Body of pancreas (tissue), 4 donors: ENCODE measurements around the gene CEP250. TPM values are rescaled to one million over a fixed set of nuclear protein-coding genes. Genes with fewer than 3 reads are reported as not detected.
A peak's percentile ranks its signal among the peaks of the same experiment; 100 is the strongest.

Experiments used
- ATAC-seq: fragments of 150-250 bp; one replicate; pipeline ENCODE4 v1.9.1; 2016
- DNase-seq, 4 donors: peaks; one replicate each; pipeline ENCODE4 v3.0.0-alpha.2; 2019
- H3K27ac ChIP-seq, 4 donors: fragments of 200-600 bp; sonication (generic); 1 replicate in 3 of 4; 2 replicates in 1 of 4; pipeline versions ENCODE4 v1.5.1 to v1.6.1; 2016 to 2019; ENCODE audit warnings: mild to moderate bottlenecking in 1 of 4, mixed read lengths in 1 of 4, moderate library complexity in 1 of 4
- H3K27me3 ChIP-seq, 2 donors: fragments of 200-600 bp; sonication (generic); one replicate each; pipeline ENCODE4 v1.6.0; 2016; ENCODE audit warnings: mild to moderate bottlenecking in 1 of 2
- H3K36me3 ChIP-seq, 2 donors: fragments of 200-600 bp; sonication (generic); replicated peaks in 1 of 2; 2 replicates each; pipeline ENCODE4 v1.5.1; 2016; ENCODE audit warnings: low read depth in 2 of 2; ENCODE audit not compliant: insufficient read depth in 1 of 2
- H3K4me1 ChIP-seq: fragments of 200-600 bp; sonication (generic); one replicate; pipeline ENCODE4 v1.6.0; 2016
- H3K4me3 ChIP-seq, 2 donors: fragments of 200-600 bp; sonication (generic); 1 replicate in 1 of 2; 2 replicates in 1 of 2; pipeline ENCODE4 v1.5.1; 2016 to 2019
- H3K9me3 ChIP-seq, 3 donors: fragments of 200-600 bp; sonication (generic); 1 replicate in 2 of 3; 2 replicates in 1 of 3; pipeline ENCODE4 v1.5.1; 2016
- POLR2A ChIP-seq, 3 donors: fragments of 450-650 bp; IDR thresholded peaks; one replicate each; pipeline ENCODE4 v1.6.1; 2016; ENCODE audit warnings: antibody characterized with exemption in 3 of 3, mild to moderate bottlenecking in 2 of 3
- WGBS, 2 donors: methylation state at CpG; one replicate each; pipeline ENCODE4 v1.1.5; 2017; 5-methylcytosine and 5-hydroxymethylcytosine counted together
- intact Hi-C: fragments of 100-400 bp; cut with DNase I; formaldehyde crosslinking; loops from one replicate; pipeline ENCODE4 v1.15.1; 2023
- total RNA-seq, 2 donors: library from RNA; depleted of rRNA; stranded (reverse); fragments of >200 nt; gene quantifications; one replicate each; pipeline ENCODE4 v1.1.0, GENCODE V29; 2016
- TF ChIP-seq, protein P1 (sequence below), 7 experiments: fragments of 450-650 bp in 4 of 7; fragments of 200-600 bp in 3 of 7; sonication (generic) in 3 of 7; IDR thresholded peaks; one replicate each; pipeline ENCODE4 v1.5.1; 2016 to 2019; ENCODE audit warnings: antibody characterized with exemption in 7 of 7

CEP250 gene
- total RNA-seq, 2 donors from 2014 or later: 7.8 to 27.0 TPM

DNA sequence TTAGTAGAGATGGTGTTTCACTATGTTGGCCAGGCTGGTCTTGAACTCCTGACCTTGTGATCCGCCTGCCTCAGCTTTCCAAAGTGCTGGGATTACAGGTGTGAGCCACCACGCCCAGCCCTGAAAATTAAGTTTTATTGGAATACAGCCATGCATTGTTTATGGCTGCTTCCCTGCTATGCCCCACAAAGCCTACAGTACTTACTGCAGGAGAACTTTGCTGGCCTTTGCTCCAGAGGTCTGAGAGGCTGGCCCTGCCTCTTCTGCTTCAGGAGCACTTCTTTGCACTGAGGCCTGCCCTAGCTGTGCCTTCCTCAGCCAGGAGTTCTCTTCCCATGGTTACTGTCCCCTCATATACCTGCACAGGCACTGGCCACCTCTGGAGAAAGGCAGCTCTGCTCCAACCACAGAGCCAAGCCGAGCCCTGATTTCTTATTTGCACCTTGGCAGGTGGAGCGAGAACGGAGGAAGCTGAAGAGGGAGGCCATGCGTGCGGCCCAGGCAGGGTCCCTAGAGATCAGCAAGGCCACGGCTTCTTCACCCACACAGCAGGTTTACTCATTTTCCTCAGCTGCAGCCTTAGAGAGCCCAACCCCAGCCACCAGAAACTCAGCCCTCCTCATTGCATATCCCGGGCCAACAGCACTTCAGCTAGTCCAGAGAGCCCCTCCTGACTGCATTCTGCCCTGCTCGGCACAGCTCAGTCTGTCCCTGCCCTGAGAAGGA lies 53.3 kb downstream of the CEP250 start:
- intact Hi-C loops: no loop called here
- Histone ChIP-seq H3K4me3 (no peak overlapping the region), H3K9me3 (no peaks in the 10 kb centered on the region), H3K27me3 (no peaks in the 10 kb centered on the region), H3K36me3 (peaks cover 0 to 12% of the 10 kb centered on the region in 2 donors), H3K4me1 (no peaks in the 10 kb centered on the region), H3K27ac (no peak overlapping the region)
- 83 to 93% methylated on average over 2 to 10 of the region's 10 CpGs for WGBS, 2 donors
- TF ChIP-seq POLR2A (IDR thresholded peaks at IDR 0.05): no peak
- TF ChIP-seq, protein P1, sequence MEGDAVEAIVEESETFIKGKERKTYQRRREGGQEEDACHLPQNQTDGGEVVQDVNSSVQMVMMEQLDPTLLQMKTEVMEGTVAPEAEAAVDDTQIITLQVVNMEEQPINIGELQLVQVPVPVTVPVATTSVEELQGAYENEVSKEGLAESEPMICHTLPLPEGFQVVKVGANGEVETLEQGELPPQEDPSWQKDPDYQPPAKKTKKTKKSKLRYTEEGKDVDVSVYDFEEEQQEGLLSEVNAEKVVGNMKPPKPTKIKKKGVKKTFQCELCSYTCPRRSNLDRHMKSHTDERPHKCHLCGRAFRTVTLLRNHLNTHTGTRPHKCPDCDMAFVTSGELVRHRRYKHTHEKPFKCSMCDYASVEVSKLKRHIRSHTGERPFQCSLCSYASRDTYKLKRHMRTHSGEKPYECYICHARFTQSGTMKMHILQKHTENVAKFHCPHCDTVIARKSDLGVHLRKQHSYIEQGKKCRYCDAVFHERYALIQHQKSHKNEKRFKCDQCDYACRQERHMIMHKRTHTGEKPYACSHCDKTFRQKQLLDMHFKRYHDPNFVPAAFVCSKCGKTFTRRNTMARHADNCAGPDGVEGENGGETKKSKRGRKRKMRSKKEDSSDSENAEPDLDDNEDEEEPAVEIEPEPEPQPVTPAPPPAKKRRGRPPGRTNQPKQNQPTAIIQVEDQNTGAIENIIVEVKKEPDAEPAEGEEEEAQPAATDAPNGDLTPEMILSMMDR (IDR thresholded peaks at IDR 0.05): no peak
- DNase-seq (no peak), ATAC-seq (no peak)

DNA sequence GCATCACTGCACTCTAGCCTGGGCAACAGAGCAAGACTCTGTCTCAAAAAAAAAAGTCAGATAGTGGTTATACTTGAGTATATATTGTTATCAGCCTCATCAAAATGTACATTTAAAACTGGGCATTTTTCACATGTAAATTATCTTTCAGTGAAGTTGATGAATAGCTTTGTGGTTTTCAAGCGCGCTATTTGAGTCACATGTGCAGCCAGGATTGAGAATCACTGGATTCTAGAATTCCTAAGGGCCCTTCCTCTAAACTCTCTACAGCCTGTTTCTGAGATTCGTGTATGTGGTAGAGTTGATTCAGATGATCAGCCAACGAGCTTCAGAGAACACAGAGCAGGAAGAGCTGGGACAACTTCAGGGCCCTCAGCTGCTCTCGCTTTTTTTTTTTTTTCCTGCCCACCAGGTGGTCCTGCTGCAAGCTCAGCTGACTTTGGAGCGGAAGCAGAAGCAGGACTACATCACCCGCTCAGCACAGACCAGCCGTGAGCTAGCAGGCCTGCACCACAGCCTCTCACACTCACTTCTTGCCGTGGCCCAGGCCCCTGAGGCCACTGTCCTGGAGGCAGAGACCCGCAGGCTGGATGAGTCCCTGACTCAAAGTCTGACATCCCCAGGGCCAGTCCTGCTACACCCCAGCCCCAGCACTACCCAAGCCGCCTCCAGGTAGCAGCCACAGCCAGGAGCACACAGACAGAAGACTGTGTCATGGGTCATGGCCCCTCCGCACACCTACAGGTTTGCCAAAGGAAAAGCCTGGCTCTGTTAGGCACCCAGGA lies 55.7 kb downstream of the CEP250 start:
- no peak for DNase-seq
- no peak overlapping the region for H3K27ac ChIP-seq
- no peak for TF ChIP-seq POLR2A (IDR thresholded peaks at IDR 0.05)
- TF ChIP-seq, protein P1 (IDR thresholded peaks at IDR 0.05): no peak
- H3K4me1 ChIP-seq: no peaks in the 10 kb centered on the region
- no peaks in the 10 kb centered on the region for H3K27me3 ChIP-seq
- intact Hi-C loops: no loop called here
- no peak overlapping the region for H3K4me3 ChIP-seq
- ATAC-seq: no peak
- H3K9me3 ChIP-seq: no peaks in the 10 kb centered on the region
- peaks cover 0 to 11% of the 10 kb centered on the region in 2 donors for H3K36me3 ChIP-seq
- WGBS, 2 donors: 81 to 86% methylated on average over 6 to 11 of the region's 12 CpGs

DNA sequence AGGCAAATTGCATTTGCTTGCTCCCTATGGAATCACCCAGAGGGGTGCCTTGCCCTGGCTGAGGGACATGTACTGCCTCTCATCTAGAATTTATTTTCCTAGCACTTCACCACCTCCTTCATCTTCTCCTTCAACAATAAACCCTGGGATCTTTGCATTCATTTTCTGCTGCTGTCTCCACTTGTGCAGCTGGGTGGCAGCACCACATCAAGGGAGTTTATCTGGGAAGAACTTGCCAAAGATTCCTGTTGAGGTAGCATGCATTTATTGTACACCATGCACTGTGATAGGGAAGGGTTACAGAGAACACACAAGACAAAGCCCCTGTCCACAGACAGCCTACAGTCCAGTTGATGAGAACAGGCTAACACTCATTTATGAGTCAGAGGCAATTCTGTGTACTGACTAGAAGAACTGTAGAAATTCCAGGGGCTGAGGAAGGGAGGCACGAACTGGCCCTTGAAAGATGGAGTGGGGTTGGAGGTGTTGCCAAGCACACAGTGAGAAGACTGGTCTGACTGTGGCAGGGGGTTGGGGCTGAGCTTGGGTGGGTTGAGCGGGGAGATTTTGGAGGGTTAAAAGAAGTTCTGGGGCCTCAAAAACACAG lies 56.5 kb downstream of the CEP250 start:
- H3K27me3 ChIP-seq: no peaks in the 10 kb centered on the region
- no peaks in the 10 kb centered on the region for H3K4me1 ChIP-seq
- H3K27ac ChIP-seq: no peak overlapping the region
- TF ChIP-seq, protein P1 (IDR thresholded peaks at IDR 0.05): peak in 6 of 7 experiments; percentile 27 to 58 (median 52)
- no peak for TF ChIP-seq POLR2A (IDR thresholded peaks at IDR 0.05)
- WGBS, 2 donors: 91 to 92% methylated on average over 2 of the region's 2 CpGs
- no peak overlapping the region for H3K4me3 ChIP-seq
- DNase-seq (peak in 1 of 4 donors; percentile 16), ATAC-seq (no peak)
- intact Hi-C loops: no loop called here
- H3K9me3 ChIP-seq: no peaks in the 10 kb centered on the region
- H3K36me3 ChIP-seq: peaks cover 0 to 11% of the 10 kb centered on the region in 2 donors

DNA sequence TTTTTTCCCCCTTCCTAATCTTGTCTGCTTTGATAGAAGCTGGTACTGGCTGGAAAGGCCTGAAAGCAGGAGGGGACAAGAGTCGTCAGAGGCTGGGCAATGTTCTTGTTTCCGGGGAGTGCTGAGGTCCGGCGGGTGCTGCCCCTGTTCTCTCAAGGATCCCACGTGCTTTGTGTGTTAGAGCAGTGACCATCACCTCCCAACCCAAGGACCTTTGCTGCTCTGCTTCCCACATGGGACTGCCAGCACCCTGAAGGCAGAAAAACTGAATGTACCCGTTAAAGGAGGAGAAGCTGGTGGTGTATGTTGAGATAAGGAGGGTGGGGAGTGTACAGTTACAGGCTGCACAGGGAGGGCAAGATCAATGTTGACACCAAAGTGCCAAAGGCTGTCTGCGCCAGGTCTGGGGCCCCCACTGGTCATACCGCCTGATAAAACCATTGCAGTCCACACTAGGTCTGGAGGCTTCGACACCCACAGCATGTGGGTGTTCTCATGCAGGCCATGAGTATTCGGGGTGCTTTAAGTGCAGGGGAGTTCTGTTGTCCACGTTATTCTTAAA lies 59.1 kb downstream of the CEP250 start:
- Histone ChIP-seq H3K27ac (no peak overlapping the region), H3K4me3 (no peak overlapping the region), H3K36me3 (peaks cover 0 to 8% of the 10 kb centered on the region in 2 donors), H3K27me3 (no peaks in the 10 kb centered on the region), H3K4me1 (no peaks in the 10 kb centered on the region), H3K9me3 (no peaks in the 10 kb centered on the region)
- intact Hi-C loops: no loop called here
- TF ChIP-seq, protein P1 (IDR thresholded peaks at IDR 0.05): no peak
- TF ChIP-seq POLR2A (IDR thresholded peaks at IDR 0.05): no peak
- no peak for DNase-seq
- WGBS, 2 donors: 81% methylated on average over 8 to 11 of the region's 11 CpGs
- no peak for ATAC-seq
